Endothelial cell of umbilical vein (primary cell): Measurements from ENCODE around the gene FER. TPM values are rescaled to one million over a fixed set of nuclear protein-coding genes. Genes with fewer than 3 reads are reported as not detected.

Source experiments
- BruUV-seq: library from RNA; stranded (reverse); fragments of 400-500 nt; replicated peaks from 2 replicates; lab custom pipeline; 2021; lab: Mats Ljungman, UMichigan
- CTCF ChIA-PET: fragments of 300-600, 350-600 bp; sonication (Branson Sonifier 250); formaldehyde crosslinking; loops from one replicate; lab custom pipeline; 2021; ENCODE audit warnings: antibody characterized with exemption, inconsistent platforms; lab: Charles Lee
- POLR2A ChIA-PET: fragments of 300-600, 350-600 bp; sonication (Branson Sonifier 250); formaldehyde crosslinking; loops from one replicate; lab custom pipeline; 2021; ENCODE audit warnings: antibody characterized with exemption, inconsistent platforms; lab: Charles Lee
- DNase-seq: peaks from one replicate; pipeline ENCODE4 v3.0.0-alpha.2; 2011; ENCODE audit warnings: low read depth, low spot score
- FAIRE-seq: peaks from 2 replicates; lab custom pipeline; 2011; peaks lifted over from hg19 to GRCh38; lab: Jason Lieb, UNC
- H2AFZ ChIP-seq: 2 replicates; pipeline ENCODE4 v1.6.0; 2012; ENCODE audit warnings: low read depth, low read length, control low read depth, inconsistent platforms
- H3K27ac ChIP-seq: 2 replicates; pipeline ENCODE4 v1.5.1; 2011; ENCODE audit warnings: low read depth, mild to moderate bottlenecking, control low read depth, low read length, moderate library complexity; ENCODE audit not compliant: insufficient read depth
- H3K27me3 ChIP-seq, 2 experiments: 2 replicates each; pipeline versions ENCODE4 v1.6.0 to v1.6.1; 2011; ENCODE audit warnings: low read length in 2 of 2, mixed read lengths in 1 of 2; ENCODE audit not compliant: control insufficient read depth in 2 of 2, insufficient read depth in 2 of 2
- H3K36me3 ChIP-seq, 2 experiments: 2 replicates in 1 of 2; 3 replicates in 1 of 2; pipeline ENCODE4 v1.5.1; 2011; ENCODE audit warnings: low read length in 2 of 2, mild to moderate bottlenecking in 1 of 2, moderate library complexity in 1 of 2; ENCODE audit not compliant: control insufficient read depth in 2 of 2, insufficient read depth in 2 of 2; ENCODE audit errors: extremely low read depth in 1 of 2
- H3K4me1 ChIP-seq: 3 replicates; pipeline ENCODE4 v1.5.1; 2011; ENCODE audit warnings: mild to moderate bottlenecking, low read length; ENCODE audit not compliant: control insufficient read depth, insufficient read depth; ENCODE audit errors: extremely low read depth
- H3K4me2 ChIP-seq: 2 replicates; pipeline ENCODE4 v1.6.1; 2011; ENCODE audit warnings: low read length, control low read depth, mixed read lengths; ENCODE audit not compliant: insufficient read depth
- H3K4me3 ChIP-seq, 3 experiments: fragments of 200-600 bp in 1 of 3; sonication (generic), shearing (Covaris generic) in 1 of 3; replicated peaks in 1 of 3; 2 replicates each; pipeline ENCODE4 v1.5.1; 2011 to 2016; ENCODE audit warnings: control low read depth in 3 of 3, low read length in 3 of 3, mild to moderate bottlenecking in 2 of 3, inconsistent platforms in 1 of 3, low read depth in 1 of 3, moderate library complexity in 1 of 3; ENCODE audit not compliant: insufficient read depth in 1 of 3
- H3K79me2 ChIP-seq: 2 replicates; pipeline ENCODE4 v1.6.0; 2012; ENCODE audit warnings: low read length, inconsistent platforms; ENCODE audit not compliant: control insufficient read depth, insufficient read depth
- H3K9ac ChIP-seq: replicated peaks from 2 replicates; pipeline ENCODE3; 2011; ENCODE audit warnings: low read length, control low read depth; ENCODE audit not compliant: insufficient read depth; ENCODE audit errors: extremely low read depth
- H3K9me1 ChIP-seq: replicated peaks from 3 replicates; pipeline ENCODE4 v1.6.0; 2011; ENCODE audit warnings: mild to moderate bottlenecking, low read length; ENCODE audit not compliant: control insufficient read depth, insufficient read depth; ENCODE audit errors: extremely low read depth
- H3K9me3 ChIP-seq: replicated peaks from 2 replicates; pipeline ENCODE4 v1.5.1; 2012; ENCODE audit warnings: low read length, inconsistent platforms; ENCODE audit not compliant: control insufficient read depth, insufficient read depth
- H4K20me1 ChIP-seq: replicated peaks from 2 replicates; pipeline ENCODE3; 2011; ENCODE audit warnings: mild to moderate bottlenecking, low read length; ENCODE audit not compliant: control insufficient read depth, insufficient read depth; ENCODE audit errors: extremely low read depth
- EZH2 ChIP-seq: IDR thresholded peaks from 2 replicates; pipeline ENCODE4 v1.6.1; 2012; ENCODE audit warnings: borderline replicate concordance, low read depth, mild to moderate bottlenecking, moderate library complexity, low read length, inconsistent platforms; ENCODE audit not compliant: severe bottlenecking
- FOS ChIP-seq: IDR thresholded peaks from 2 replicates; pipeline ENCODE4 v1.6.1; 2011; ENCODE audit warnings: mild to moderate bottlenecking, low read length, moderate library complexity, borderline replicate concordance; ENCODE audit not compliant: insufficient read depth
- GATA2 ChIP-seq: IDR thresholded peaks from 2 replicates; pipeline ENCODE4 v1.7.0; 2011; ENCODE audit warnings: low read depth, mild to moderate bottlenecking, moderate library complexity, mixed read lengths, low read length; ENCODE audit not compliant: insufficient read length, insufficient read depth
- JUN ChIP-seq: IDR thresholded peaks from 2 replicates; pipeline ENCODE4 v1.6.1; 2011; ENCODE audit warnings: borderline replicate concordance, low read depth; ENCODE audit not compliant: insufficient read length, insufficient read depth
- MYC ChIP-seq: IDR thresholded peaks from one replicate; pipeline ENCODE4 v1.6.1; 2011; ENCODE audit warnings: mild to moderate bottlenecking, low read depth, low read length
- POLR2A ChIP-seq: IDR thresholded peaks from 2 replicates; pipeline ENCODE4 v1.6.1; 2012; ENCODE audit warnings: low read depth, mild to moderate bottlenecking, control low read depth, low read length
- POLR2AphosphoS5 ChIP-seq: IDR thresholded peaks from 2 replicates; pipeline ENCODE4 v1.6.1; 2012; ENCODE audit warnings: low read depth, mild to moderate bottlenecking, control low read depth, low read length, moderate library complexity; ENCODE audit not compliant: insufficient read depth
- dilution Hi-C: fragments of 300-500 bp; cut with MboI; formaldehyde crosslinking; loops from one replicate; pipeline ENCODE4 v1.15.0; 2019; ENCODE audit warnings: low sequenced_read_pairs; ENCODE audit not compliant: extremely low pct_ligation_motif_present
- intact Hi-C: fragments of 100-400 bp; cut with micrococcal nuclease; formaldehyde crosslinking; loops from one replicate; pipeline ENCODE4 v1.10.0; 2022
- polyA plus RNA-seq, 4 experiments: library from polyadenylated mRNA; depleted of rRNA in 3 of 4; stranded (reverse) in 3 of 4; unstranded in 1 of 4; fragments of >200 nt; gene quantifications; 2 replicates each; pipeline versions ENCODE4 v1.2.1 to v1.2.3, GENCODE V29; 2011 to 2012; ENCODE audit warnings: missing spikeins in 1 of 4
- total RNA-seq: library from RNA; stranded (reverse); gene quantifications from 2 replicates; pipeline ENCODE4 v1.2.3, GENCODE V29; 2021
- TF ChIP-seq, protein P1 (sequence below), 2 donors: IDR thresholded peaks; 1 replicate in 1 of 2; 2 replicates in 1 of 2; pipeline ENCODE4 v1.5.1; 2011; ENCODE audit warnings: low read length in 2 of 2, mild to moderate bottlenecking in 2 of 2, moderate library complexity in 2 of 2, control low read depth in 1 of 2, inconsistent platforms in 1 of 2, low read depth in 1 of 2; ENCODE audit not compliant: insufficient read depth in 1 of 2; ENCODE audit errors: extremely low read depth in 1 of 2
- TF ChIP-seq, protein P2 (sequence below): IDR thresholded peaks from 2 replicates; pipeline ENCODE4 v1.6.1; 2011; ENCODE audit not compliant: insufficient read depth, insufficient read length

Gene FER
- total and polyA plus RNA-seq, 2 donors (not counting 3 experiments of a cell fraction or from before 2014, with no cell fraction given) = 2.3 to 27.5 TPM

DNA sequence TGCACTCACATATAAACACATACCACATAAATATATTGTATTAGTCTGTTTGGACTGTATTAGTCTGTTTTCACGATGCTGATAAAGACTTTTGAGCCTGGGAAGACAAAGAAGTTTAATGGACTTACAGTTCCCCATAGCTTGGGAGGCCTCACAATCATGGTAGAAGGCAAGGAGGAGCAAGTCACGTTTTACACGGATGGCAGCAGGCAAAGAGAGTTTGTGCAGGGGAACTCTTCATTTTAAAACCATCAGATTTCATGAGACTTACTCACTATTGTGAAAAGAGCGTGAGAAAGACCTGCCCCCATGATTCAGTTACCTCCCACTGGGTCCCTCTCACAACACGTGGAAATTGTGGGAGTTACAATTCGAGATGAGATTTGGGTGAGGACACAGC is 133.4 kb downstream of the FER start:
- no peak for FAIRE-seq
- Histone ChIP-seq H3K4me2 (no peak overlapping the region), H3K4me1 (peaks cover 13% of the 10 kb centered on the region)

More for the DNA sequence above, 133.4 kb downstream of the FER start:
- no TSS peak for BruUV-seq
- Histone ChIP-seq H3K27me3 (no peaks in the 10 kb centered on the region), H3K9me3 (no peaks in the 10 kb centered on the region), H4K20me1 (no peaks in the 10 kb centered on the region), H3K36me3 (no peaks in the 10 kb centered on the region), H3K27ac (no peak overlapping the region), H3K79me2 (no peaks in the 10 kb centered on the region), H2AFZ (no peak overlapping the region), H3K9ac (no peak overlapping the region), H3K4me3 (no peak overlapping the region), H3K9me1 (no peaks in the 10 kb centered on the region)
- ChIA-PET CTCF (no interaction called here), POLR2A (no interaction called here)
- DNase-seq = no peak
- dilution Hi-C loops (no loop called here), intact Hi-C loops (loop anchor here (5.0 to 10.0 kb wide), 2 partner anchors 136 to 229 kb away; partner anchors contain the start of gene FER)
- TF ChIP-seq MYC = no peak
- no peak for TF ChIP-seq EZH2
- TF ChIP-seq POLR2A = no peak
- no peak for TF ChIP-seq POLR2AphosphoS5
- TF ChIP-seq, protein P1, sequence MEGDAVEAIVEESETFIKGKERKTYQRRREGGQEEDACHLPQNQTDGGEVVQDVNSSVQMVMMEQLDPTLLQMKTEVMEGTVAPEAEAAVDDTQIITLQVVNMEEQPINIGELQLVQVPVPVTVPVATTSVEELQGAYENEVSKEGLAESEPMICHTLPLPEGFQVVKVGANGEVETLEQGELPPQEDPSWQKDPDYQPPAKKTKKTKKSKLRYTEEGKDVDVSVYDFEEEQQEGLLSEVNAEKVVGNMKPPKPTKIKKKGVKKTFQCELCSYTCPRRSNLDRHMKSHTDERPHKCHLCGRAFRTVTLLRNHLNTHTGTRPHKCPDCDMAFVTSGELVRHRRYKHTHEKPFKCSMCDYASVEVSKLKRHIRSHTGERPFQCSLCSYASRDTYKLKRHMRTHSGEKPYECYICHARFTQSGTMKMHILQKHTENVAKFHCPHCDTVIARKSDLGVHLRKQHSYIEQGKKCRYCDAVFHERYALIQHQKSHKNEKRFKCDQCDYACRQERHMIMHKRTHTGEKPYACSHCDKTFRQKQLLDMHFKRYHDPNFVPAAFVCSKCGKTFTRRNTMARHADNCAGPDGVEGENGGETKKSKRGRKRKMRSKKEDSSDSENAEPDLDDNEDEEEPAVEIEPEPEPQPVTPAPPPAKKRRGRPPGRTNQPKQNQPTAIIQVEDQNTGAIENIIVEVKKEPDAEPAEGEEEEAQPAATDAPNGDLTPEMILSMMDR (IDR thresholded peaks at IDR 0.05; ENCODE audit: extremely low read depth in 1 of 2, insufficient read depth in 1 of 2, low read depth in 1 of 2, low read length in 2 of 2) = no peak
- TF ChIP-seq GATA2 = no peak
- no peak for TF ChIP-seq FOS
- TF ChIP-seq, protein P2, sequence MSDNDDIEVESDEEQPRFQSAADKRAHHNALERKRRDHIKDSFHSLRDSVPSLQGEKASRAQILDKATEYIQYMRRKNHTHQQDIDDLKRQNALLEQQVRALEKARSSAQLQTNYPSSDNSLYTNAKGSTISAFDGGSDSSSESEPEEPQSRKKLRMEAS = no peak
- no peak for TF ChIP-seq JUN
